MCF 10A (cell line): ENCODE results near the gene ALG5. TPM values are rescaled to one million over a fixed set of nuclear protein-coding genes. Genes with fewer than 3 reads are reported as not detected.
A peak's percentile ranks its signal among the peaks of the same experiment; 100 is the strongest.

Experiments
- BruUV-seq: library from RNA; stranded (reverse); fragments of 400-500 nt; replicated peaks from 2 replicates; lab custom pipeline; 2021; lab: Mats Ljungman, UMichigan
- CTCF ChIA-PET: fragments of 300-600 bp; sonication (Branson Sonifier 250); formaldehyde crosslinking; extraction: SDS; loops from one replicate; lab custom pipeline; 2021; ENCODE audit warnings: antibody characterized with exemption, inconsistent platforms; lab: Yijun Ruan, JAX
- POLR2A ChIA-PET: fragments of 300-600, 350-650 bp; sonication (Branson Sonifier 250); formaldehyde crosslinking; extraction: SDS; loops from one replicate; lab custom pipeline; 2020; ENCODE audit warnings: antibody characterized with exemption, inconsistent platforms; lab: Yijun Ruan, JAX
- DNase-seq: peaks from one replicate; pipeline ENCODE4 v3.0.0-alpha.2; 2018; ENCODE audit not compliant: unreplicated experiment
- H3K27ac Mint-ChIP-seq: one replicate; pipeline ENCODE4 v1.8.0; 2022; ENCODE audit warnings: mild to moderate bottlenecking, low read depth, mixed read lengths; ENCODE audit not compliant: unreplicated experiment
- H3K27me3 Mint-ChIP-seq: one replicate; pipeline ENCODE4 v1.8.0; 2022; ENCODE audit warnings: mixed read lengths; ENCODE audit not compliant: insufficient read depth, unreplicated experiment
- H3K36me3 Mint-ChIP-seq: one replicate; pipeline ENCODE4 v1.8.0; 2022; ENCODE audit warnings: mild to moderate bottlenecking, moderate library complexity, mixed read lengths; ENCODE audit not compliant: insufficient read depth, unreplicated experiment
- H3K4me1 Mint-ChIP-seq: one replicate; pipeline ENCODE4 v1.8.0; 2022; ENCODE audit warnings: mixed read lengths; ENCODE audit not compliant: insufficient read depth, unreplicated experiment
- H3K4me3 Mint-ChIP-seq: one replicate; pipeline ENCODE4 v1.8.0; 2022; ENCODE audit warnings: mild to moderate bottlenecking, moderate library complexity, mixed read lengths; ENCODE audit not compliant: unreplicated experiment
- H3K9me3 Mint-ChIP-seq: one replicate; pipeline ENCODE4 v1.8.0; 2022; ENCODE audit warnings: mixed read lengths; ENCODE audit not compliant: unreplicated experiment
- CTCF ChIP-seq: fragments of 200-600 bp; IDR thresholded peaks from one replicate; pipeline ENCODE4 v1.8.0; 2022; ENCODE audit warnings: antibody characterized with exemption, mild to moderate bottlenecking; ENCODE audit not compliant: unreplicated experiment
- intact Hi-C: fragments of 100-400 bp; cut with micrococcal nuclease; formaldehyde crosslinking; loops from 2 replicates; pipeline ENCODE4 v1.14.1; 2022
- total RNA-seq: library from RNA; stranded (reverse); gene quantifications from 2 replicates; pipeline ENCODE4 v1.2.3, GENCODE V29; 2022

Gene ALG5
- total RNA-seq, 1 experiment from 2014 or later = 51.2 TPM

- peak overlapping the region; percentile 88 for H3K27ac Mint-ChIP-seq
- POLR2A ChIA-PET = interaction anchor here (1.0 to 1.2 kb wide), 2 partner anchors 34 to 186 kb away, joined by 3 to 4 read pairs; partner anchors contain the start of gene EXOSC8
- H3K27me3 Mint-ChIP-seq = no peaks in the 10 kb centered on the region
- no TSS peak for BruUV-seq
- CTCF ChIA-PET = no interaction called here
- TF ChIP-seq CTCF = no peak
- no peak overlapping the region for H3K4me3 Mint-ChIP-seq
- peak; percentile 84 for DNase-seq
- H3K9me3 Mint-ChIP-seq = no peaks in the 10 kb centered on the region
- intact Hi-C loops = no loop called here
- peaks cover 53% of the 10 kb centered on the region for H3K36me3 Mint-ChIP-seq
- H3K4me1 Mint-ChIP-seq = peaks cover 8% of the 10 kb centered on the region
Observed at GRCh38 chr13:36965767-36966166, 33.4 kb downstream of the ALG5 start.

- H3K4me1 Mint-ChIP-seq = no peaks in the 10 kb centered on the region
- intact Hi-C loops = no loop called here
- ChIA-PET POLR2A (interaction anchor here (0.7 kb wide), 1 partner anchor 10 kb away, joined by 3 read pairs; no protein-coding TSS in a partner anchor), CTCF (interaction anchor here (0.6 to 3.1 kb wide), 5 partner anchors 22 to 101 kb away, joined by 3 to 9 read pairs (median 3); no protein-coding TSS in a partner anchor)
- no peak overlapping the region for H3K27ac Mint-ChIP-seq
- H3K9me3 Mint-ChIP-seq = no peaks in the 10 kb centered on the region
- TF ChIP-seq CTCF = no peak
- H3K36me3 Mint-ChIP-seq = peaks cover 54% of the 10 kb centered on the region
- DNase-seq = no peak
- no TSS peak for BruUV-seq
- no peaks in the 10 kb centered on the region for H3K27me3 Mint-ChIP-seq
- H3K4me3 Mint-ChIP-seq = no peak overlapping the region
Observed at GRCh38 chr13:36959456-36960116, 39.6 kb downstream of the ALG5 start.

- ChIA-PET CTCF (interaction anchor here (0.5 to 1.0 kb wide), 3 partner anchors 86 to 98 kb away, joined by 3 to 5 read pairs (median 3); no protein-coding TSS in a partner anchor), POLR2A (no interaction called here)
- Mint-ChIP-seq H3K36me3 (peaks cover 56% of the 10 kb centered on the region), H3K9me3 (no peaks in the 10 kb centered on the region), H3K27me3 (no peaks in the 10 kb centered on the region), H3K4me1 (no peaks in the 10 kb centered on the region), H3K4me3 (no peak overlapping the region), H3K27ac (no peak overlapping the region)
- no peak for TF ChIP-seq CTCF
- no TSS peak for BruUV-seq
- DNase-seq = no peak
- intact Hi-C loops = no loop called here
Observed at GRCh38 chr13:36954542-36954941, 44.6 kb downstream of the ALG5 start.

GRCh38 chr13:36950920-36951319 lies 48.2 kb downstream of the ALG5 start:
- CTCF ChIA-PET = no interaction called here
- Mint-ChIP-seq H3K4me1 (no peaks in the 10 kb centered on the region), H3K9me3 (no peaks in the 10 kb centered on the region), H3K27ac (peak overlapping the region; percentile 23), H3K27me3 (no peaks in the 10 kb centered on the region), H3K36me3 (peaks cover 64% of the 10 kb centered on the region), H3K4me3 (no peak overlapping the region)
- POLR2A ChIA-PET = no interaction called here
- no TSS peak for BruUV-seq
- no peak for DNase-seq
- intact Hi-C loops = no loop called here
- no peak for TF ChIP-seq CTCF
